ENCODE measurements around the gene TBC1D22A.

DNA sequence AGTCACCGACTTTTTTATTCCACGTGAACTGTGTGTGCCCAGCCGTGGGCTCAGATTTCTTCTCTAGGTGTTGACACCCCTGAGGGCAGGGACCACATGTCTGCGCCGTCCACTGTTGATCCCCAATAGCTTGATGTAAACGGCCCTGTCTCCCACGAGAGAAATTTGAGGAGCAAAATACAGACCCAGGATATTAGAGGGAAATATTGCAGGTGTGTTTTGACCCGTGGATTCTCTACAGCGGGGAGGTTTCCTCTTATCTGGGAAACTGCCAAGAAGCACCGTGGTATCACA, 437.5 kb downstream of the TBC1D22A start:
- TF ChIP-seq, protein P1, sequence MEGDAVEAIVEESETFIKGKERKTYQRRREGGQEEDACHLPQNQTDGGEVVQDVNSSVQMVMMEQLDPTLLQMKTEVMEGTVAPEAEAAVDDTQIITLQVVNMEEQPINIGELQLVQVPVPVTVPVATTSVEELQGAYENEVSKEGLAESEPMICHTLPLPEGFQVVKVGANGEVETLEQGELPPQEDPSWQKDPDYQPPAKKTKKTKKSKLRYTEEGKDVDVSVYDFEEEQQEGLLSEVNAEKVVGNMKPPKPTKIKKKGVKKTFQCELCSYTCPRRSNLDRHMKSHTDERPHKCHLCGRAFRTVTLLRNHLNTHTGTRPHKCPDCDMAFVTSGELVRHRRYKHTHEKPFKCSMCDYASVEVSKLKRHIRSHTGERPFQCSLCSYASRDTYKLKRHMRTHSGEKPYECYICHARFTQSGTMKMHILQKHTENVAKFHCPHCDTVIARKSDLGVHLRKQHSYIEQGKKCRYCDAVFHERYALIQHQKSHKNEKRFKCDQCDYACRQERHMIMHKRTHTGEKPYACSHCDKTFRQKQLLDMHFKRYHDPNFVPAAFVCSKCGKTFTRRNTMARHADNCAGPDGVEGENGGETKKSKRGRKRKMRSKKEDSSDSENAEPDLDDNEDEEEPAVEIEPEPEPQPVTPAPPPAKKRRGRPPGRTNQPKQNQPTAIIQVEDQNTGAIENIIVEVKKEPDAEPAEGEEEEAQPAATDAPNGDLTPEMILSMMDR (IDR thresholded peaks at IDR 0.05): no peak
- TF ChIP-seq POLR2AphosphoS5 (IDR thresholded peaks at IDR 0.05): no peak

Measured in upper lobe of left lung (tissue), 4 donors.